ENCODE data around the gene REX1BD. TPM values are rescaled to one million over a fixed set of nuclear protein-coding genes. Genes with fewer than 3 reads are reported as not detected.
"Not testable (repeated sequence)": the region's sequence is repeated elsewhere in the genome, so short reads cannot be mapped to it uniquely, and the experiment has no call there.

REX1BD gene
- total and polyA plus RNA-seq, 9 donors = 5.3 to 146 (median 66.7) TPM

GRCh38 chr19:18590273-18591272, 2.0 kb downstream of the REX1BD start:
- no peaks in the 10 kb centered on the region for H3K36me3 ChIP-seq
- H3K9me3 ChIP-seq = no peaks in the 10 kb centered on the region
- DNase-seq = peak in 3 of 5 donors; percentile 61 to 67 (median 63)
- H3K4me3 ChIP-seq = no peak overlapping the region
- WGBS, 3 donors = 60 to 75% (median 65%) methylated on average over 40 of the region's 40 CpGs
- H3K27me3 ChIP-seq = no peaks in the 10 kb centered on the region
- TF ChIP-seq EP300 (IDR thresholded peaks at IDR 0.05) (no peak), POLR2A (IDR thresholded peaks at IDR 0.05) (no peak), CTCF (IDR thresholded peaks at IDR 0.05) (no peak)
- H3K4me1 ChIP-seq (ENCODE audit: insufficient read depth) = peaks cover 19% of the 10 kb centered on the region
- peak overlapping the region in 1 of 2 donors; percentile 72 for H3K27ac ChIP-seq
- intact Hi-C loops (cut with DNase I) = loop anchor here in 3 of 4 donors (5.0 to 10.0 kb wide), 3 partner anchors 84 to 264 kb away; no protein-coding TSS in a partner anchor

- intact Hi-C loops (cut with DNase I) = loop anchor here in 3 of 4 donors (5.0 to 10.0 kb wide), 3 partner anchors 83 to 263 kb away; no protein-coding TSS in a partner anchor
- H3K27ac ChIP-seq = no peak overlapping the region
- no peaks in the 10 kb centered on the region for H3K27me3 ChIP-seq
- H3K4me1 ChIP-seq (ENCODE audit: insufficient read depth) = peaks cover 19% of the 10 kb centered on the region
- TF ChIP-seq CTCF (IDR thresholded peaks at IDR 0.05) (no peak), EP300 (IDR thresholded peaks at IDR 0.05) (no peak), POLR2A (IDR thresholded peaks at IDR 0.05) (no peak)
- no peaks in the 10 kb centered on the region for H3K9me3 ChIP-seq
- no peak overlapping the region for H3K4me3 ChIP-seq
- H3K36me3 ChIP-seq = no peaks in the 10 kb centered on the region
- 85 to 92% (median 88%) methylated on average over 22 of the region's 22 CpGs for WGBS, 3 donors
- DNase-seq = no peak
Measured at GRCh38 chr19:18591735-18592385, 3.3 kb downstream of the REX1BD start.

GRCh38 chr19:18592732-18593131, 4.1 kb downstream of the REX1BD start:
- 49 to 67% (median 62%) methylated on average over 5 of the region's 5 CpGs for WGBS, 3 donors
- H3K4me3 ChIP-seq = not testable (repeated sequence)

GRCh38 chr19:18593367-18594095, 4.9 kb downstream of the REX1BD start:
- 20 to 24% (median 23%) methylated on average over 25 of the region's 25 CpGs for WGBS, 3 donors
- TF ChIP-seq EP300 (IDR thresholded peaks at IDR 0.05) (no peak), CTCF (IDR thresholded peaks at IDR 0.05) (no peak), POLR2A (IDR thresholded peaks at IDR 0.05) (no peak)
- intact Hi-C loops (cut with DNase I) = loop anchor here in 3 of 4 donors (2.0 to 10.0 kb wide), 4 partner anchors 81 to 261 kb away; no protein-coding TSS in a partner anchor
- Histone ChIP-seq H3K36me3 (no peaks in the 10 kb centered on the region), H3K27ac (peak overlapping the region in 1 of 2 donors; percentile 17), H3K4me1 (ENCODE audit: insufficient read depth) (peaks cover 12% of the 10 kb centered on the region), H3K27me3 (no peaks in the 10 kb centered on the region), H3K9me3 (no peaks in the 10 kb centered on the region), H3K4me3 (peak overlapping the region; percentile 20)
- DNase-seq = peak in 1 of 5 donors; percentile 57

More at GRCh38 chr19:18592732-18593131, 4.1 kb downstream of the REX1BD start:
- H3K27me3 ChIP-seq, H3K27ac ChIP-seq, H3K36me3 ChIP-seq, DNase-seq, H3K9me3 ChIP-seq: not testable (repeated sequence)
- peaks cover 19% of the 10 kb centered on the region for H3K4me1 ChIP-seq (ENCODE audit: insufficient read depth)
- intact Hi-C loops (cut with DNase I) = loop anchor here in 3 of 4 donors (5.0 to 10.0 kb wide), 3 partner anchors 82 to 262 kb away; no protein-coding TSS in a partner anchor

Measured in ovary (tissue), 9 donors.